ENCODE data around the gene RNF167.

RNF167 gene

GRCh38 chr17:4939796-4940554, at the start of gene RNF167, which contains the start of gene SLC25A11:
Gene RNF167 (plus strand): TSS chr17:4940268. CDS start chr17:4940910, 642 bp downstream.
Gene SLC25A11 (minus strand): TSS chr17:4940046. CDS start chr17:4939910, 136 bp downstream.
- DNase-seq = peak; percentile 99
- in situ Hi-C loops (cut with MboI; ENCODE audit: low pct_unique_long_range_greater_than_20kb, low sequenced_read_pairs) = no loop called here

GRCh38 chr17:4891411-4892410, 48.4 kb upstream of the RNF167 start:
- DNase-seq = no peak

GRCh38 chr17:4892499-4893221, 47.4 kb upstream of the RNF167 start:
- in situ Hi-C loops (cut with MboI; ENCODE audit: low pct_unique_long_range_greater_than_20kb, low sequenced_read_pairs) = loop anchor here (25.0 kb wide), 1 partner anchor 305 kb away; the partner anchor contains the start of gene SMTNL2
- no peak for DNase-seq

More at GRCh38 chr17:4891411-4892410, 48.4 kb upstream of the RNF167 start:
- in situ Hi-C loops (cut with MboI; ENCODE audit: low pct_unique_long_range_greater_than_20kb, low sequenced_read_pairs) = loop anchor here (25.0 kb wide), 1 partner anchor 304 kb away; the partner anchor contains the start of gene SMTNL2

DNA sequence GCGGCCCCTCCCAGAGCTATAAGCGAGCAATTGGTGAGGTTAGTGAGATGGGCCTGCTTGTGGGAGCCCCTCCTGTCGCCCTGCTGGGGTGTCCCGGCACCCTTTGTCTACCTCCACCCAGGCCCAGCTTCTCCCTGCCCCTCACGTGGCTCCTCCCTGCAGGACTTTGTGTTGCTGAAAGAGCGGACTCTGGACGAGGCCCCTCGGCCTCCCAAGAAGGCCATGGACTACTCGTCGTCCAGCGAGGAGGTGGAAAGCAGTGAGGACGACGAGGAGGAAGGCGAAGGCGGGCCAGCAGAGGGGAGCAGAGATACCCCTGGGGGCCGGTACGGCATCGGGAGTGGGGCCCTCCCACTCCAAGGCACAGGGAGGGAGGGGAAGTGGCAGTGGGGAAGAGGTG, 46.8 kb upstream of the RNF167 start:
- in situ Hi-C loops (cut with MboI; ENCODE audit: low pct_unique_long_range_greater_than_20kb, low sequenced_read_pairs) = loop anchor here (25.0 kb wide), 1 partner anchor 306 kb away; the partner anchor contains the start of gene SMTNL2
- DNase-seq = no peak

DNA sequence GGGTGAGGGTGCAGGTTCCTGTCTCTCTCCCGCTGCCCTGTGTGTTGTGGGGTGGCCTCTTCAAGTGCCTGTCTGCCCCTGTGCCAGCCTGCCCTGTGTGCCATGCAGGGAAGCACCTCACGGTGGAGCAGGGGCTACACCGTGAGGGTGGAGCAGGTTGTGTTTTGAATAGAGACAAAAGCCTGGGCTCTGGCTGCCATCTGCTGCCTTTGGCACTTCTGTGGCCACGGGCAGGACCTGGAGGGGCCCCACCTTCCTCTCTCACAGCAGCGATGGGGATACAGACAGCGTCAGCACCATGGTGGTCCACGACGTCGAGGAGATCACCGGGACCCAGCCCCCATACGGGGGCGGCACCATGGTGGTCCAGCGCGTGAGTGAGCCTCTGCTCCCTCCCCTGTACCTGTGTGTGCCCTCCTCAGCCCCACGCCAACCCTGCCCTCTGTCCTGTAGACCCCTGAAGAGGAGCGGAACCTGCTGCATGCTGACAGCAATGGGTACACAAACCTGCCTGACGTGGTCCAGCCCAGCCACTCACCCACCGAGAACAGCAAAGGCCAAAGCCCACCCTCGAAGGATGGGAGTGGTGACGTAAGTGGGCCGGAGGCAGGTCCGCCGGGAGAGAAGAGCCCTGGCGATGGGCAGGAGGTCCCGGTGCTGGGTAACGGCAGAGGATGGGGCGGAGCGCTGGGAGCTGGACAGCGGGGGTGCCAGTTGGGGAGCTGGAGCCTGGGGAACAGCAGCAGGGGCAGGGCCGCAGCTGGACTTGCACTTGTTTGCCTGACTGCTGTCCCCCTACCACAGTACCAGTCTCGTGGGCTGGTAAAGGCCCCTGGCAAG, 46.1 kb upstream of the RNF167 start:
- in situ Hi-C loops (cut with MboI; ENCODE audit: low pct_unique_long_range_greater_than_20kb, low sequenced_read_pairs) = loop anchor here (25.0 kb wide), 1 partner anchor 307 kb away; the partner anchor contains the start of gene SMTNL2

GRCh38 chr17:4895121-4895520, 44.9 kb upstream of the RNF167 start:
- in situ Hi-C loops (cut with MboI; ENCODE audit: low pct_unique_long_range_greater_than_20kb, low sequenced_read_pairs) = loop anchor here (25.0 kb wide), 1 partner anchor 308 kb away; the partner anchor contains the start of gene SMTNL2
- no peak for DNase-seq

More for the DNA sequence above, 46.1 kb upstream of the RNF167 start:
- DNase-seq = no peak

DNA sequence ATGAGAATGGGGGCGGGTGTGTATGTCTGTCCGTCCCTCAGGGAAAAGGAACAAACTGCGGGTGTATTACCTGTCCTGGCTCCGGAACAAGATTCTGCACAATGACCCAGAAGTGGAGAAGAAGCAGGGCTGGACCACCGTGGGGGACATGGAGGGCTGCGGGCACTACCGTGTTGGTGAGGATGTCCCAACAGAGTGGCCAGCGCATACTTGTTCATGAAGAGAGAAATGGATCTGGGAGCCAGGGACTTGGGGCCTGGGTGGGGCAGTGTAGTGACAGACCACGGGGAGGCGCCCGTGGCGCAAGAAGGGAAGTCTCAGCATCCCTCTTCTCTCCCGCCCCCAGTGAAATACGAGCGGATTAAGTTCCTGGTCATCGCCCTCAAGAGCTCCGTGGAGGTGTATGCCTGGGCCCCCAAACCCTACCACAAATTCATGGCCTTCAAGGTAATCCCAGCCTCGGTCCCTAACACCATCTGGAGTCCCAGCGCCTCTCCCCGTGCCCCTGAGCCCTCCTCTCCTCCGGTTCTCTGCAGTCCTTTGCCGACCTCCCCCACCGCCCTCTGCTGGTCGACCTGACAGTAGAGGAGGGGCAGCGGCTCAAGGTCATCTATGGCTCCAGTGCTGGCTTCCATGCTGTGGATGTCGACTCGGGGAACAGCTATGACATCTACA, 44.3 kb upstream of the RNF167 start:
- DNase-seq = no peak
- in situ Hi-C loops (cut with MboI; ENCODE audit: low pct_unique_long_range_greater_than_20kb, low sequenced_read_pairs) = loop anchor here (25.0 kb wide), 1 partner anchor 308 kb away; the partner anchor contains the start of gene SMTNL2

GRCh38 chr17:4896332-4897197, 43.5 kb upstream of the RNF167 start:
- DNase-seq = no peak
- in situ Hi-C loops (cut with MboI; ENCODE audit: low pct_unique_long_range_greater_than_20kb, low sequenced_read_pairs) = loop anchor here (25.0 kb wide), 1 partner anchor 309 kb away; the partner anchor contains the start of gene SMTNL2

GRCh38 chr17:4897198-4897687, 42.8 kb upstream of the RNF167 start:
- DNase-seq = no peak
- in situ Hi-C loops (cut with MboI; ENCODE audit: low pct_unique_long_range_greater_than_20kb, low sequenced_read_pairs) = loop anchor here (25.0 kb wide), 1 partner anchor 310 kb away; the partner anchor contains the start of gene SMTNL2

DNA sequence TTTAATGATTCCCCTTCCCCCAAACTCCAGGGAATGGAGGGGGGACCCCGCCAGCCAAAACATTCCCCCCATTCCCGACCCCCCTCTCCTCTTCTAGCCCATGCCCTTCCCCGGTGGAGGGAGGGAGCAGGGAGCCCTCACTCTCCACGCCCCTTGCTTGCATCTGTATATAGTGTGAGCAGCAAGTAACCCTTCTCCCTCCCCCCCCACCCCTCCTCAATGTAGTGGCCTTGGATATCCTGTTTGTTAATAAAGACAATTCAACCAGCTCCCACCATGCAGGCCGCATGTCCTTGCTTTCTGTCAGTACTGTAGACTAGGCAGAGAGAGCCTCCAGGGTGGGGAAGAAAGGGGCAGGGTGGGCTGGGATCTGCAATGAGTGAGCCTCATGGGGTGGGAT, 42.3 kb upstream of the RNF167 start:
- in situ Hi-C loops (cut with MboI; ENCODE audit: low pct_unique_long_range_greater_than_20kb, low sequenced_read_pairs) = loop anchor here (25.0 kb wide), 1 partner anchor 310 kb away; the partner anchor contains the start of gene SMTNL2
- no peak for DNase-seq

- no peak for DNase-seq
- in situ Hi-C loops (cut with MboI; ENCODE audit: low pct_unique_long_range_greater_than_20kb, low sequenced_read_pairs) = loop anchor here (25.0 kb wide), 1 partner anchor 311 kb away; the partner anchor contains the start of gene SMTNL2
These were observed 41.7 kb upstream of the RNF167 start for GRCh38 chr17:4898351-4898750.

GRCh38 chr17:4898927-4899326, 41.1 kb upstream of the RNF167 start:
- in situ Hi-C loops (cut with MboI; ENCODE audit: low pct_unique_long_range_greater_than_20kb, low sequenced_read_pairs) = loop anchor here (25.0 kb wide), 1 partner anchor 312 kb away; the partner anchor contains the start of gene SMTNL2
- no peak for DNase-seq

- no peak for DNase-seq
- in situ Hi-C loops (cut with MboI; ENCODE audit: low pct_unique_long_range_greater_than_20kb, low sequenced_read_pairs) = loop anchor here (25.0 kb wide), 1 partner anchor 312 kb away; the partner anchor contains the start of gene SMTNL2
These were observed 40.5 kb upstream of the RNF167 start, which contains the start of gene C17orf107 for GRCh38 chr17:4899341-4900230. Gene C17orf107 (plus strand): TSS chr17:4899536. CDS start chr17:4899763, 227 bp downstream.

DNA sequence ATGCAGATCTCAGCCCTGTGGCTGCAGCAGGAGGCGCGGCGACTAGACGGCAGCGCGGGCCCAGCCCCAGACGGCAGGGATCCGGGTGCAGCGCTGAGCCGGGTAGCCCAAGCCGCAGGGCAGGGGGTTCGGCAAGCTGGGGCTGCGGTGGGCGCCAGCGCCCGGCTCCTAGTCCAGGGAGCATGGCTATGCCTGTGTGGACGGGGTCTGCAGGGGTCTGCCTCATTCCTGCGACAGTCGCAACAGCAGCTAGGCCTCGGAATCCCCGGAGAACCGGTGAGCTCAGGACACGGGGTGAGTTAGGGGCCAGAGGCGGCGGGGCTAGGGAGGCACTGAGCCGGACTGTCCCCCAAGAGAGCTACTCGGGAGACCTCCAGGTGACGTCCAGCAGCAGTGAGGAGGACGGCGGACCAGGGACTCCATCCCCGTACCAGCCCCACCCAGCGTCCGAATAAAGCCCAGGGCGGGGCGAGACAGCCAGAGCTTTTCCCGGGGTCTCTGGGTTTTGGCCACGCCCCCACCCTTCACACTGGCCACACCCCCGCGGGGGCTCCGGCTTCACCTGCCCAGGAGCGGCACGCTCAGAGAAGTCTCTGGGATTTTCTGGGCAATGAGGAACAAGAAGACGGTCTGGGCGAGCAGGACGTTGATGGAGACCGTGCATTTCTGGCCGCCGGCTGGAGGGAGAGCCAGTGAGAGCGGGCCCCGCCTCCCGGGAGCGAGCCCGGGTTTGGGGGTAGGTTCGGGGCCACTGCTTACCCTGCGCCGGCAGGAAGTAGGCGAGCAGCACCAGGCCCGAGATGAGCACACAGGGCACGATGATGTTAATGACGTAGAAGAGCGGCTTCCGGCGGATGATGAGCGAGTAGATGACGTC, 39.6 kb upstream of the RNF167 start:
- in situ Hi-C loops (cut with MboI; ENCODE audit: low pct_unique_long_range_greater_than_20kb, low sequenced_read_pairs) = no loop called here
- no peak for DNase-seq
